Osteocyte (in vitro differentiated cells): ENCODE results near the gene HIC1. TPM values are rescaled to one million over a fixed set of nuclear protein-coding genes. Genes with fewer than 3 reads are reported as not detected.
A peak's percentile ranks its signal among the peaks of the same experiment; 100 is the strongest.

ENCODE experiments used
- DNase-seq: peaks from one replicate; pipeline ENCODE4 v3.0.0; 2021; ENCODE audit warnings: mixed read lengths; ENCODE audit not compliant: unreplicated experiment; ENCODE audit errors: extremely low spot score
- H3K27ac Mint-ChIP-seq: one replicate; pipeline ENCODE4 v1.8.0; 2021; ENCODE audit warnings: mild to moderate bottlenecking, mixed read lengths; ENCODE audit not compliant: unreplicated experiment
- H3K27me3 Mint-ChIP-seq: one replicate; pipeline ENCODE4 v1.8.0; 2021; ENCODE audit warnings: mixed read lengths; ENCODE audit not compliant: unreplicated experiment
- H3K36me3 Mint-ChIP-seq: one replicate; pipeline ENCODE4 v1.8.0; 2021; ENCODE audit warnings: mixed read lengths; ENCODE audit not compliant: unreplicated experiment
- H3K4me1 Mint-ChIP-seq: one replicate; pipeline ENCODE4 v1.8.0; 2021; ENCODE audit warnings: mixed read lengths; ENCODE audit not compliant: unreplicated experiment
- H3K4me3 Mint-ChIP-seq: one replicate; pipeline ENCODE4 v1.8.0; 2021; ENCODE audit warnings: mild to moderate bottlenecking, moderate library complexity, mixed read lengths; ENCODE audit not compliant: unreplicated experiment
- H3K9me3 Mint-ChIP-seq: one replicate; pipeline ENCODE4 v1.8.0; 2021; ENCODE audit warnings: mixed read lengths; ENCODE audit not compliant: unreplicated experiment
- CTCF ChIP-seq: fragments of 200-600 bp; sonication (generic); IDR thresholded peaks from 2 replicates; pipeline ENCODE4 v1.5.0; 2021; ENCODE audit warnings: antibody characterized with exemption, mild to moderate bottlenecking, moderate library complexity
- total RNA-seq: library from RNA; stranded (reverse); gene quantifications from 2 replicates; pipeline ENCODE4 v1.2.1, GENCODE V29; 2021

The HIC1 gene
- total RNA-seq, 1 donor from 2014 or later = 3.3 TPM

GRCh38 chr17:2094891-2095535 lies 40.1 kb downstream of the HIC1 start:
- no peaks in the 10 kb centered on the region for H3K9me3 Mint-ChIP-seq
- no peak overlapping the region for H3K4me3 Mint-ChIP-seq
- peak; percentile 45 for TF ChIP-seq CTCF
- no peaks in the 10 kb centered on the region for H3K27me3 Mint-ChIP-seq
- H3K27ac Mint-ChIP-seq = peak overlapping the region; percentile 11
- no peak for DNase-seq
- no peaks in the 10 kb centered on the region for H3K36me3 Mint-ChIP-seq
- peaks cover 26% of the 10 kb centered on the region for H3K4me1 Mint-ChIP-seq

DNA sequence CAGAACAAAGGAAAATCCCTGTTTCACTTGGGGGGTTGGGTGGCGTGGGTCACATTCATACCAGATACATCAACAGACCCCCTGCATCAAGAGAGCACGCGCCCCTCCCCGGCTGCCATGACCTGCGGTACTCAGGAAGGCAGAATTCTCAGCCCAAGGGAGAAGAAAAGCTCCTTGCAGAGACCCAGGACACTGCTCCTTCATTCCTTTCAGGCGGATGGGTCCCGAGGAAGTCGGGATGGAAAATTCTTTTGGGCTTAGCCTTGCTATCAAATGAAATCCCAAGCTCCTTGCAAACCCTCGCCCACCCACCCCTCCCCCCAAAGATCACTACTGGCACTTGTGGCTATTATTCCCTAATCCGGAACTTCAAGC lies 40.6 kb downstream of the HIC1 start:
- H3K27me3 Mint-ChIP-seq = no peaks in the 10 kb centered on the region
- H3K4me3 Mint-ChIP-seq = no peak overlapping the region
- H3K27ac Mint-ChIP-seq = peak overlapping the region; percentile 11
- H3K36me3 Mint-ChIP-seq = no peaks in the 10 kb centered on the region
- TF ChIP-seq CTCF = no peak
- H3K9me3 Mint-ChIP-seq = no peaks in the 10 kb centered on the region
- DNase-seq = no peak
- peaks cover 21% of the 10 kb centered on the region for H3K4me1 Mint-ChIP-seq

DNA sequence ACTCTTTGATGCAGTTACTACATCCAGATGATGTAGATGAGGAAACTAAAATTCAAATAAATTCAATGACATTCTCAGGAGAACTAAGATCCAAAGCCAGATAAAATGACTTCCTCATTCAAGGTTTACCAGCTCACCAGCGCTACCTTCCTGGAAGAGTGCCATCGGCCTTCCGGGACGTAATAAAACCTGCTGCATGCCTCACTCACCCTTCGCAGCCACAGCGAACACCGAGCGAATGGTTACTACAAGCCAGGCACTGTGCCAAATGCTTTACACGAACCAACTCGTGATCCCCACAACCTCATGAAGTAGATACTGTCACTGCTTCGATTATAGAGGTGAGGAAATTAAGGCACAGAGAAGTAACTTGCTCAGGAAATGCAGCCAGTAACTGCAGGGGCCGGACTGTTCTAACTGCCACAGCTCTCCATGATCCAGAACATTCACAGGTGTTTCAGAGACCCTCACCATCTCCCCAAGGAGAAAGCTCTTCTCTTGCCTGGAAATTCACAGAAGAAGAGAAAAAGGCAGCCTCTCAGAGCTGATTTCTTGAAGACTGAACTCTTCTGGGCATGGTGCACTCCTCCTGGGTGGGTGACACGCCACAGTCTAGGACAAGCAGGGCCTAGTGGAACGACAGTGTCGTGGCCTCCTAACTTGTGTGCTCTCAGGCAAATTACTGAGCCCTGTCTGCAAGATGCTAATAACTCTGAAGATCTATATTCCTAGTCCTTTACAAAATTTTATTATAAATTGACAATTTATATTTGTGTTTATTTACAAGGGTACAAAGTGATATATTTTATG lies 46.8 kb downstream of the HIC1 start:
- Mint-ChIP-seq H3K9me3 (no peaks in the 10 kb centered on the region), H3K27me3 (no peaks in the 10 kb centered on the region), H3K4me1 (peaks cover 5% of the 10 kb centered on the region), H3K36me3 (no peaks in the 10 kb centered on the region), H3K4me3 (no peak overlapping the region), H3K27ac (no peak overlapping the region)
- no peak for DNase-seq
- no peak for TF ChIP-seq CTCF

DNA sequence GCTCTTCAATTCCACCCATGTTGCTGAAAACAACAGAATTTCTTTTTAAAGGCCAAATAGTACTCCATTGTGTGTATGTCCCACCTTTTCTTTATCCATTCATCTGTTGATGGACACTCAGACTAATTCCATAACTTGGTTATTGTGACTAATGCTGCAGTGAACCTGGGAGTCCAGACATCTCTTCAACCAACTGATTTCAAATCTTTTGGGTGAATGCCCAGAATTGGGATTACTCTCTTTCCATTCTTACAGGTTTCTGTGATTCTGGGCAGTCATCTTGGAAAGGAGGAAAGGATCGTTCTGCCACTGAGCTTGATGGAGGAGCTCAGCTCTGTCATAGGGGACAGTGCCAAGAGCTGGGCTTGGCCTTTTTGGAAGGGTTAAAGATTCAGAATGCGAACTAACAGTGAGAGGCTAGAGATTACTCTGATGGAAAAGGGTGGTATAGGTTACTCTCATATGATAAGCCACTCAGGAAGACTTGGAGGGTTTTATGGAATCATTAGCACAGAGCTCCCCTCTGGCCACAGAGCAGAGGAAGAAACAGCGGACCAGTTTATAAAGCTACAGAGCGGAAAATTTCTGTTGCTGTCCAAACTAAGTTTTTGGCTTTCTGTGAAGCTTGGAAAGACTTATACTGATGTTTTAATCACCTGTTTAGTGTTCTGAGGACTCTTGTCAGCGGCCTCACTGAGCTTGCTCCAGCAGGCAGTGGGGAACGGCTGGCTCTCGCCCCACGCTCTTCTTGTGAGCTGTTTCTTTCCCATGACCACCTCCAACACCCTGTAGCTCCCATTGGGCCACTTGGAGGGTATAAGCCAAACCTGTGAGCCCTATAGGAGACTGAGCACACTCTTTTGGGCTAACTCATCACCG lies 48.3 kb downstream of the HIC1 start:
- Mint-ChIP-seq H3K9me3 (no peaks in the 10 kb centered on the region), H3K27ac (no peak overlapping the region), H3K4me3 (no peak overlapping the region), H3K4me1 (peaks cover 8% of the 10 kb centered on the region), H3K36me3 (no peaks in the 10 kb centered on the region), H3K27me3 (no peaks in the 10 kb centered on the region)
- DNase-seq = no peak
- no peak for TF ChIP-seq CTCF
